ENCODE measurements around the gene ABCA1. TPM values are rescaled to one million over a fixed set of nuclear protein-coding genes. Genes with fewer than 3 reads are reported as not detected.

ABCA1 gene
- total RNA-seq, 2 donors from 2014 or later: 21.6 to 34.8 TPM

GRCh38 chr9:104798209-104798995 is 129.6 kb downstream of the ABCA1 start:
- no peaks in the 10 kb centered on the region for H3K27me3 ChIP-seq (ENCODE audit: control insufficient read depth, insufficient read depth, low read length, poor library complexity, severe bottlenecking)
- H3K36me3 Mint-ChIP-seq (ENCODE audit: low read depth): peaks cover 75% of the 10 kb centered on the region
- peaks cover 99% of the 10 kb centered on the region for H3K36me3 ChIP-seq (ENCODE audit: control insufficient read depth, insufficient read depth, low read length)
- no peaks in the 10 kb centered on the region for H3K9me3 Mint-ChIP-seq
- H3K4me1 Mint-ChIP-seq: peaks cover 5% of the 10 kb centered on the region
- H3K27ac ChIP-seq (ENCODE audit: low read depth, low read length): no peak overlapping the region
- H3K4me3 ChIP-seq (ENCODE audit: low read length): no peak overlapping the region
- H3K9ac ChIP-seq (ENCODE audit: extremely low read depth, low read length, poor library complexity, severe bottlenecking): no peak overlapping the region
- no peak overlapping the region for H3K27ac Mint-ChIP-seq
- 93 to 95% methylated on average over 4 to 5 of the region's 5 CpGs for WGBS, 2 experiments (ENCODE audit: insufficient coverage in 1 of 2, insufficient read length in 1 of 2)
- DNase-seq: no peak
- H3K9me3 ChIP-seq (ENCODE audit: control insufficient read depth, low read length): no peaks in the 10 kb centered on the region
- H3K4me3 Mint-ChIP-seq: no peak overlapping the region
- no peaks in the 10 kb centered on the region for H3K4me1 ChIP-seq (ENCODE audit: control insufficient read depth, insufficient read depth, low read length)
- no peaks in the 10 kb centered on the region for H3K27me3 Mint-ChIP-seq (ENCODE audit: insufficient read depth)
- TF ChIP-seq, protein P1, sequence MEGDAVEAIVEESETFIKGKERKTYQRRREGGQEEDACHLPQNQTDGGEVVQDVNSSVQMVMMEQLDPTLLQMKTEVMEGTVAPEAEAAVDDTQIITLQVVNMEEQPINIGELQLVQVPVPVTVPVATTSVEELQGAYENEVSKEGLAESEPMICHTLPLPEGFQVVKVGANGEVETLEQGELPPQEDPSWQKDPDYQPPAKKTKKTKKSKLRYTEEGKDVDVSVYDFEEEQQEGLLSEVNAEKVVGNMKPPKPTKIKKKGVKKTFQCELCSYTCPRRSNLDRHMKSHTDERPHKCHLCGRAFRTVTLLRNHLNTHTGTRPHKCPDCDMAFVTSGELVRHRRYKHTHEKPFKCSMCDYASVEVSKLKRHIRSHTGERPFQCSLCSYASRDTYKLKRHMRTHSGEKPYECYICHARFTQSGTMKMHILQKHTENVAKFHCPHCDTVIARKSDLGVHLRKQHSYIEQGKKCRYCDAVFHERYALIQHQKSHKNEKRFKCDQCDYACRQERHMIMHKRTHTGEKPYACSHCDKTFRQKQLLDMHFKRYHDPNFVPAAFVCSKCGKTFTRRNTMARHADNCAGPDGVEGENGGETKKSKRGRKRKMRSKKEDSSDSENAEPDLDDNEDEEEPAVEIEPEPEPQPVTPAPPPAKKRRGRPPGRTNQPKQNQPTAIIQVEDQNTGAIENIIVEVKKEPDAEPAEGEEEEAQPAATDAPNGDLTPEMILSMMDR (conservative IDR thresholded peaks at IDR 0.05): no peak

GRCh38 chr9:104795857-104796256 is 132.1 kb downstream of the ABCA1 start:
- H3K9ac ChIP-seq (ENCODE audit: extremely low read depth, low read length, poor library complexity, severe bottlenecking): no peak overlapping the region
- peaks cover 71% of the 10 kb centered on the region for H3K36me3 Mint-ChIP-seq (ENCODE audit: low read depth)
- H3K4me3 ChIP-seq (ENCODE audit: low read length): no peak overlapping the region
- no peak overlapping the region for H3K4me3 Mint-ChIP-seq
- TF ChIP-seq, protein P1 (conservative IDR thresholded peaks at IDR 0.05): no peak
- no peaks in the 10 kb centered on the region for H3K9me3 Mint-ChIP-seq
- no peak overlapping the region for H3K27ac Mint-ChIP-seq
- peaks cover 99% of the 10 kb centered on the region for H3K36me3 ChIP-seq (ENCODE audit: control insufficient read depth, insufficient read depth, low read length)
- peaks cover 3% of the 10 kb centered on the region for H3K4me1 Mint-ChIP-seq
- WGBS, 2 experiments (ENCODE audit: insufficient coverage in 1 of 2, insufficient read length in 1 of 2): 84 to 88% methylated on average over 3 of the region's 3 CpGs
- H3K27ac ChIP-seq (ENCODE audit: low read depth, low read length): no peak overlapping the region
- H3K9me3 ChIP-seq (ENCODE audit: control insufficient read depth, low read length): no peaks in the 10 kb centered on the region
- no peaks in the 10 kb centered on the region for H3K27me3 Mint-ChIP-seq (ENCODE audit: insufficient read depth)
- no peaks in the 10 kb centered on the region for H3K27me3 ChIP-seq (ENCODE audit: control insufficient read depth, insufficient read depth, low read length, poor library complexity, severe bottlenecking)
- no peaks in the 10 kb centered on the region for H3K4me1 ChIP-seq (ENCODE audit: control insufficient read depth, insufficient read depth, low read length)
- DNase-seq: no peak

DNA sequence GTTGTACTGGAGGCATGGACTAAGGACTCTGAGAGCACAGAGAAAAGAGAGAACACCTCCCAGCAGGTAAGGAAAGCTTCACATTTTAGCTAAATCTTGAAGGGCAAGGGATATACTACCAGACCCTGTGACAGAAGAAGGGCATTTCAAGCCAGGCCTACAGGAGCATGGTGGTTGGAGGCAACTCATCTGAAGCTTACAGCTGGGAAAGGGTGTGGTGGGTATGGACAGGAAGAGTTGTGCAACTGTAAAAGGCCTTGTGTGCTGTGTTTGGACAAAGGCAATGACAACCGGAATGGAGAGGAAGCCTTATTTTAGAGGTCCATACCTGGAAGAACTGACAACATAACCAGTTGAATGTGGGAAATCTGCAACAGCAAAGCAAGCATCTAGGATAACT is 132.9 kb downstream of the ABCA1 start:
- Mint-ChIP-seq H3K27me3 (ENCODE audit: insufficient read depth) (no peaks in the 10 kb centered on the region), H3K4me1 (peaks cover 3% of the 10 kb centered on the region), H3K36me3 (ENCODE audit: low read depth) (peaks cover 65% of the 10 kb centered on the region), H3K27ac (no peak overlapping the region), H3K9me3 (no peaks in the 10 kb centered on the region), H3K4me3 (no peak overlapping the region)
- Histone ChIP-seq H3K9me3 (ENCODE audit: control insufficient read depth, low read length) (no peaks in the 10 kb centered on the region), H3K4me3 (ENCODE audit: low read length) (no peak overlapping the region), H3K4me1 (ENCODE audit: control insufficient read depth, insufficient read depth, low read length) (no peaks in the 10 kb centered on the region), H3K27ac (ENCODE audit: low read depth, low read length) (no peak overlapping the region), H3K27me3 (ENCODE audit: control insufficient read depth, insufficient read depth, low read length, poor library complexity, severe bottlenecking) (no peaks in the 10 kb centered on the region), H3K36me3 (ENCODE audit: control insufficient read depth, insufficient read depth, low read length) (peaks cover 99% of the 10 kb centered on the region), H3K9ac (ENCODE audit: extremely low read depth, low read length, poor library complexity, severe bottlenecking) (no peak overlapping the region)
- TF ChIP-seq, protein P1 (conservative IDR thresholded peaks at IDR 0.05): no peak
- 85 to 96% methylated on average over 1 of the region's 1 CpG for WGBS, 2 experiments (ENCODE audit: insufficient coverage in 1 of 2, insufficient read length in 1 of 2)
- DNase-seq: no peak
